Measurements from ENCODE around the gene TXNRD2. TPM values are rescaled to one million over a fixed set of nuclear protein-coding genes. Genes with fewer than 3 reads are reported as not detected.

The TXNRD2 gene
- total and polyA plus RNA-seq, 8 donors, result 9.6 to 41.6 (median 14.8) TPM

DNA sequence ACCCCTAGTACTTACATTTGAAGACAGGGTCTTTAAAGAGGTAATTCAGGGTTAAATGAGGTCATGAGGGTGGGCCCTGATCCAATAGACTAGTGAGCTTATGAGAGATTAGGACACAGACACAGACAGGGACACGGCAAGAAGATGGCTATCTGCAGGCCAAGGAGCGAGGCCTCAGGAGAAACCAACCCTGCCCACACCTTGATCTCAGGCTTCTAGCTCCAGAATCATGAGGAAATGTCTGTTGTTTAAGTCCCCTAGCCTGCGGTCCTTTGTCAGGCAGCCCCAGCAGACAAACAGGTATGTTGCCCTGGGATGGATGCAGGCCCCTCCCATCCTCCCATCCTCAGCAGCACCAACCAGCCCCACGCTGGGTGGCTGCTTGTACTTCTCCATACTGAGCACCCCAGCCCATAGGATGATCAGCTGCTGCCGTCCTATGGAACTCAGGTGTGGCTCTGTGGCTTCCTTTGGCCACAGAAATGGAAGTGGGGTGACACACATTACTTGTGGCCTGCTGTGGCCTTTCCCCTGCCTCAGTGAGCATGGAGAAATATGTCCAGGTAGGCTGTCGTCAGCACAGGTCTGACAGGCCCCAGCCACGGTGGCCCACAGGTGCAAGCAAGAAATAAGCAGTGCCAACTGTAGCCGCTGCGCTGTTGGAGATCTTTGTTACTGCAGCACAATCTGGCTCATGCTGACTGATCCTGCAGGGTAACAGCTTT lies 94.8 kb downstream of the TXNRD2 start:
- Histone ChIP-seq H3K27me3 (no peaks in the 10 kb centered on the region), H3K36me3 (peaks cover 0 to 5% (median 5%) of the 10 kb centered on the region in 3 donors), H3K27ac (no peak overlapping the region), H3K9me3 (no peaks in the 10 kb centered on the region), H3K4me3 (no peak overlapping the region), H3K4me1 (peaks cover 0 to 5% (median 4%) of the 10 kb centered on the region in 3 donors)
- ATAC-seq (no peak), DNase-seq (no peak), FAIRE-seq (no peak)
- intact Hi-C loops (cut with DNase I), result no loop called here
- 92 to 94% methylated on average over 9 of the region's 9 CpGs for WGBS, 2 donors
- no peak for TF ChIP-seq CTCF (IDR thresholded peaks at IDR 0.05)

GRCh38 chr22:19845054-19845722 lies 96.4 kb downstream of the TXNRD2 start:
- intact Hi-C loops (cut with DNase I), result no loop called here
- 81 to 82% methylated on average over 8 of the region's 8 CpGs for WGBS, 2 donors
- ATAC-seq, result no peak
- no peak for FAIRE-seq
- TF ChIP-seq CTCF (IDR thresholded peaks at IDR 0.05), result no peak
- no peak overlapping the region for H3K4me3 ChIP-seq
- no peaks in the 10 kb centered on the region for H3K27me3 ChIP-seq
- no peaks in the 10 kb centered on the region for H3K9me3 ChIP-seq
- peaks cover 0 to 5% (median 4%) of the 10 kb centered on the region in 3 donors for H3K4me1 ChIP-seq
- no peaks in the 10 kb centered on the region for H3K36me3 ChIP-seq
- H3K27ac ChIP-seq, result no peak overlapping the region
- DNase-seq, result no peak

DNA sequence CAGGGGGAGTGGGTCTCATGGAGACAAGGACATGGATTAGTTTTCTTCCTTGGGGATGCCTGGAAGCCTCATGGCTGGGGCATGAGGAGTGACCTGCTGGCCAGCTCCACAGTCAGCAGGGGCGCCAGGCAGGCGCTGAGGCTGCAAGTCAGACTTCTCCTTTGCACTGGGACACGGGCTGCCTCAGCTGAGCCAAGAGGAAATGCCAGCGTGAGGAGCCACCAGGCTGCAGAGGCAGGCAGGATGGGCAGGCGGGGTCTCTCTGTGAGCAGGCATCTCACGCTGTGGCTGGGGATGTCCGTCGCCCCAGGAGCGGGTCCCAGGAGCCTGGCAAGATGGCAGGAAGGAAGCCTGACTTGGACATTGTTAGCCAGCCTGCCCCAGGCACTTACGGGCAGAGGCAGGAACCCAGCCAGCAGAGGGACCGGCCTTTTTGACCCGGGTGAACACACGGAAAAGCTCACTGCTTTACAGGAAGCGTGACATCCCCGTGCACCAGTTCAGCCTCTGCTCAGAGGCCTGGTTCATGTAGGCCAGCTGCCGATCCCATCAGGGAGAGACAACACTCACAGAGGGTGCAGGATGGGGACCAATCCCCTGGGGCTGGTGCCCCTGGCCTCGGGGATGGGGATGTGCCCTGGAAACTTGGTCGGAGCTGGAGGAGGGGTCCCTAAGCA lies 97.1 kb downstream of the TXNRD2 start:
- FAIRE-seq, result no peak
- peak in 1 of 6 donors; percentile 17 for DNase-seq
- peak in 3 of 4 donors; percentile 30 to 75 (median 68) for ATAC-seq

DNA sequence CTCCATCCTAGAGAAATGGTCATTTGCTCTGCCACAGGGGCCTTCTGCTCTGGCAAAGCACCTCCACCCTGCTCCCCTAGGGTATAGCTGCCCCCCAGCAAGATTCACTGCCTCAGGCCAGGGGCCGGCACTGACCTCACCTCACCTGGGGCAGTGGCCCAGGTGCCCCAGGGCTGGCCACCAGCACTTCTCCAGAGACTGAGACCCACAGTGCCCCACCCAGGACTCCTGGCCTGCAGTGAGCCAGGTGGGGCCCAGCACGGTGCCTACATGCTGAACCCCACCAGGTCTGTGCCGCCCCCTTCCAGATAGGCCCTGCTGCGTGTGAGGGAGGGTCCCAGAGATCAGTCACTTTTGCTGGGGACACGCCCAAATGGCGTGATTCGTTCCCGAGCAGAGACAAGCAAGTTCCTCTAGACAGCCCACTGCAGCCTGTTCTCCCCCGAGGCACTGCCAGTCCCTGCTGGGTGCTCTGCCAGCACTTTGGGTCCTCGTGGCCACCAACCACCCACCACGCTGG lies 97.7 kb downstream of the TXNRD2 start:
- H3K9me3 ChIP-seq, result no peaks in the 10 kb centered on the region
- TF ChIP-seq CTCF (IDR thresholded peaks at IDR 0.05), result no peak
- intact Hi-C loops (cut with DNase I), result no loop called here
- peak overlapping the region in 1 of 4 donors; percentile 33 for H3K27ac ChIP-seq
- DNase-seq, result peak in 1 of 6 donors; percentile 62
- no peak overlapping the region for H3K4me3 ChIP-seq
- no peak for FAIRE-seq
- peaks cover 0 to 5% (median 4%) of the 10 kb centered on the region in 3 donors for H3K4me1 ChIP-seq
- ATAC-seq, result peak in 2 of 4 donors; percentile 6 to 20
- no peaks in the 10 kb centered on the region for H3K27me3 ChIP-seq
- 86 to 88% methylated on average over 11 of the region's 11 CpGs for WGBS, 2 donors
- no peaks in the 10 kb centered on the region for H3K36me3 ChIP-seq

More for the DNA sequence above, 97.1 kb downstream of the TXNRD2 start:
- peak overlapping the region in 1 of 4 donors; percentile 33 for H3K27ac ChIP-seq
- H3K27me3 ChIP-seq, result no peaks in the 10 kb centered on the region
- intact Hi-C loops (cut with DNase I), result no loop called here
- WGBS, 2 donors, result 77% methylated on average over 18 of the region's 18 CpGs
- no peaks in the 10 kb centered on the region for H3K36me3 ChIP-seq
- no peaks in the 10 kb centered on the region for H3K9me3 ChIP-seq
- no peak for TF ChIP-seq CTCF (IDR thresholded peaks at IDR 0.05)
- H3K4me3 ChIP-seq, result no peak overlapping the region
- H3K4me1 ChIP-seq, result peaks cover 0 to 5% (median 4%) of the 10 kb centered on the region in 3 donors
